ENCODE measurements around the gene ALKBH5. TPM values are rescaled to one million over a fixed set of nuclear protein-coding genes. Genes with fewer than 3 reads are reported as not detected.

The ALKBH5 gene
- total RNA-seq, 3 donors from 2014 or later (not counting 1 experiment from before 2014, with no cell fraction given) = 95.6 to 114 (median 96.7) TPM

DNA sequence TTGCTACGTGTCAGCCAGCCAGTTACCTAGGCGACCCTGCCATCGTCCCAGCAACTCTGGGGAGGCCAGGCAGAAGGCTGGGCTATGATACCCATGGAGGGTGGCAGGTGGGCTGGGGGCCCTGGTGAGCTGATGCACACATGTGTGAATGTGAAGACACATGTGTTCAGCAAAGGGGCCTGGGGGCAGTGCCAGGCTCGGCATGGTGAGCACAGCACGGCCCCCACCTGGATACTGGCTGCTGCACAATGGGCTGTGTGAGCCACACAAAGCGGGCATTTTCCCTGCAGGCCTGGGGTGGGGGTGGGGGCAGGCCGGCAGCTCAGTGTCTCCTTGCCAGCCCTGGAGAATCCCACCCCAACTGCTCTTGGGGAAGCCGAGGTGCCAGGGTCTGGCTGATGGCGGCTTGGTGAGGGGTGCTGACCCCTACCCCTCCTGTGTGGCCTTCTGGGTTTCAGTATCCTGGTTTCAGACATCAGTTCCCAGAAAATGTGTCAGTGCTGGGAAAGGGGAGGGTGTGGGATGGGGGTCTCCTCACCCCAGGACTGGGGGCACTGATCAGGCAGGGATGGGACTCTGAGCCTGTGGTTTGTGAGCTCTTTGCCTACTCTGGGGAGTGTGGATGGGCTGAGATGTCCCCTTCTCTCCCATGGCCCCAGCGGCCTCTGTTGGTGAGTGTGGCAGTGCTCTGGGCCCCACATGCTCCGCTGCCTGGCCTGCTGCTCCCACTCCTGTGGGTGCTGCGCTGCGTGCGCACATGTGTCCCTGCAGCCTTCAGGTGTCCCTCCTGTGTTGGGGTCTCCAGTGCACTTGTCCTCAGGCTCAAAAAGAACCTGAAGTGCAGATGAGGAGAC is 46.9 kb downstream of the ALKBH5 start:
- no peaks in the 10 kb centered on the region for H3K36me3 Mint-ChIP-seq
- Histone ChIP-seq H3K27me3 (ENCODE audit: control insufficient read depth, insufficient read depth, low read length) (no peaks in the 10 kb centered on the region), H3K36me3 (ENCODE audit: control insufficient read depth, insufficient read depth, low read length) (peaks cover 21% of the 10 kb centered on the region), H3K9me3 (ENCODE audit: control insufficient read depth, insufficient read depth, low read length) (no peaks in the 10 kb centered on the region), H3K4me1 (ENCODE audit: control insufficient read depth, insufficient read depth, low read length) (peaks cover 13% of the 10 kb centered on the region), H3K27ac (ENCODE audit: low read length) (no peak overlapping the region), H3K4me3 (ENCODE audit: low read length) (no peak overlapping the region)
- no peaks in the 10 kb centered on the region for H3K9me3 Mint-ChIP-seq
- 91% methylated on average over 14 of the region's 14 CpGs for WGBS (ENCODE audit: insufficient coverage)
- H3K27ac Mint-ChIP-seq = no peak overlapping the region
- intact Hi-C loops (cut with micrococcal nuclease) = no loop called here
- peaks cover 27 to 28% of the 10 kb centered on the region in 2 donors for H3K4me1 Mint-ChIP-seq
- ATAC-seq (no peak), DNase-seq (no peak)
- TF ChIP-seq, protein P1, sequence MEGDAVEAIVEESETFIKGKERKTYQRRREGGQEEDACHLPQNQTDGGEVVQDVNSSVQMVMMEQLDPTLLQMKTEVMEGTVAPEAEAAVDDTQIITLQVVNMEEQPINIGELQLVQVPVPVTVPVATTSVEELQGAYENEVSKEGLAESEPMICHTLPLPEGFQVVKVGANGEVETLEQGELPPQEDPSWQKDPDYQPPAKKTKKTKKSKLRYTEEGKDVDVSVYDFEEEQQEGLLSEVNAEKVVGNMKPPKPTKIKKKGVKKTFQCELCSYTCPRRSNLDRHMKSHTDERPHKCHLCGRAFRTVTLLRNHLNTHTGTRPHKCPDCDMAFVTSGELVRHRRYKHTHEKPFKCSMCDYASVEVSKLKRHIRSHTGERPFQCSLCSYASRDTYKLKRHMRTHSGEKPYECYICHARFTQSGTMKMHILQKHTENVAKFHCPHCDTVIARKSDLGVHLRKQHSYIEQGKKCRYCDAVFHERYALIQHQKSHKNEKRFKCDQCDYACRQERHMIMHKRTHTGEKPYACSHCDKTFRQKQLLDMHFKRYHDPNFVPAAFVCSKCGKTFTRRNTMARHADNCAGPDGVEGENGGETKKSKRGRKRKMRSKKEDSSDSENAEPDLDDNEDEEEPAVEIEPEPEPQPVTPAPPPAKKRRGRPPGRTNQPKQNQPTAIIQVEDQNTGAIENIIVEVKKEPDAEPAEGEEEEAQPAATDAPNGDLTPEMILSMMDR (IDR thresholded peaks at IDR 0.05) = no peak
- no peaks in the 10 kb centered on the region for H3K27me3 Mint-ChIP-seq (ENCODE audit: low read depth in 2 of 2)
- no peak overlapping the region for H3K4me3 Mint-ChIP-seq

DNA sequence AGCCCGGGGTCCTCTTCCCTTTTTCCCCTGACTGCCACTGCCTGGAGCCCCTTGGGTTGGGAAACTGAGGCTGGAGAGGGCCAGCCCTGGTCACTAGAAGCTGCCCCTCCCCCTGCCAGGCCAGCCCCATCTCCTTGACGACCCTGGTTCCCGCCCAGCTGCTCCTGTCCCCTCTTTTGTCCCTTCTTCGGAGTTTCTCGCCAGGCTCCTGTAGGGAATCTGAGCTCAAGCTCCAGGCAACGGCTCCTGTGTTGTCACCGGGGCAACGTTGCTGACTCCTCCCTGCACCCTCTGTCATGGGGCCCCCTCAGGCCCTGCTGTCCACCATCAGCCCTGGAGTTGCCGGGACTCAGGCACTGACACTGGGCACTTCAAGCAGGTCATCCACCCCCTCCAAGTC is 47.5 kb downstream of the ALKBH5 start:
- no peaks in the 10 kb centered on the region for H3K9me3 Mint-ChIP-seq
- DNase-seq = no peak
- no peaks in the 10 kb centered on the region for H3K36me3 Mint-ChIP-seq
- TF ChIP-seq, protein P1 (IDR thresholded peaks at IDR 0.05) = no peak
- Histone ChIP-seq H3K27ac (ENCODE audit: low read length) (no peak overlapping the region), H3K9me3 (ENCODE audit: control insufficient read depth, insufficient read depth, low read length) (no peaks in the 10 kb centered on the region), H3K36me3 (ENCODE audit: control insufficient read depth, insufficient read depth, low read length) (peaks cover 26% of the 10 kb centered on the region), H3K4me3 (ENCODE audit: low read length) (no peak overlapping the region), H3K4me1 (ENCODE audit: control insufficient read depth, insufficient read depth, low read length) (peaks cover 9% of the 10 kb centered on the region), H3K27me3 (ENCODE audit: control insufficient read depth, insufficient read depth, low read length) (no peaks in the 10 kb centered on the region)
- no peak overlapping the region for H3K27ac Mint-ChIP-seq
- no peak for ATAC-seq
- intact Hi-C loops (cut with micrococcal nuclease) = no loop called here
- WGBS (ENCODE audit: insufficient coverage) = 96% methylated on average over 9 of the region's 9 CpGs
- H3K4me1 Mint-ChIP-seq = peaks cover 23 to 24% of the 10 kb centered on the region in 2 donors
- no peak overlapping the region for H3K4me3 Mint-ChIP-seq
- H3K27me3 Mint-ChIP-seq (ENCODE audit: low read depth in 2 of 2) = no peaks in the 10 kb centered on the region

DNA sequence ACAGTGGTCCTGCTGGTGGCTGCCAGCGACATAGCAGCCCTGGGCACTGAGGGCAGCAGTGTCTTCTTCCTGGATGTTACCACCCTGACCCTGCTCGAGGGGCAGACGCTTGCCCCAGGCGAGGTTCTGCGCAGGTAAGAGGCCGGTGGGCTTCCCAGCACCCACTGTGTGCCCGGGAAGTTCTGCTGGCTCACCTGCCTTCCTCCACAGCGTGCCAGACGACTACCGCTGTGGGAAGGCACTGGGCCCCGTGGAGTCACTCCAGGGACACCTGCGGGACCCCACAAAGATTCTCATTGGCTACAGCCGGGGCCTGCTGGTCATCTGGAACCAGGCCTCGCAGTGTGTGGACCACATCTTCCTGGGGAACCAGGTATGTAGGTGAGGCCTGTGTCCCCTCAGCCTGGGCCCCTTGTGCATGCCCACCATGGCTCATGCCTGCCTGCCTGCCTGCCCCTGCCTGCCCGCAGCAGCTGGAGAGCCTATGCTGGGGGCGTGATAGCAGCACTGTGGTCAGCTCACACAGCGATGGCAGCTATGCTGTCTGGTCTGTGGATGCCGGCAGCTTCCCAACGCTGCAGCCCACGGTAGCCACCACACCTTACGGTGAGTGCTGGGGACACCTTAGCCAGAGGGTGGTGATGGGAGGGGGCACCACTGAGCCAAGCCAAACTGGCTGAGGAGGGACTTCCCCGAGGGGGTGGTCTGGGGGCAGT is 50.3 kb downstream of the ALKBH5 start:
- no peaks in the 10 kb centered on the region for H3K9me3 Mint-ChIP-seq
- H3K36me3 Mint-ChIP-seq = no peaks in the 10 kb centered on the region
- no peaks in the 10 kb centered on the region for H3K4me1 ChIP-seq (ENCODE audit: control insufficient read depth, insufficient read depth, low read length)
- no peak overlapping the region for H3K4me3 Mint-ChIP-seq
- intact Hi-C loops (cut with micrococcal nuclease) = no loop called here
- peaks cover 45% of the 10 kb centered on the region for H3K36me3 ChIP-seq (ENCODE audit: control insufficient read depth, insufficient read depth, low read length)
- WGBS (ENCODE audit: insufficient coverage) = 97% methylated on average over 22 of the region's 22 CpGs
- TF ChIP-seq, protein P1 (IDR thresholded peaks at IDR 0.05) = no peak
- no peaks in the 10 kb centered on the region for H3K9me3 ChIP-seq (ENCODE audit: control insufficient read depth, insufficient read depth, low read length)
- no peak overlapping the region for H3K4me3 ChIP-seq (ENCODE audit: low read length)
- H3K4me1 Mint-ChIP-seq = peaks cover 0 to under 1% of the 10 kb centered on the region in 2 donors
- no peak overlapping the region for H3K27ac ChIP-seq (ENCODE audit: low read length)
- no peak overlapping the region for H3K27ac Mint-ChIP-seq
- no peak for ATAC-seq
- no peak for DNase-seq
- H3K27me3 ChIP-seq (ENCODE audit: control insufficient read depth, insufficient read depth, low read length) = no peaks in the 10 kb centered on the region
- H3K27me3 Mint-ChIP-seq (ENCODE audit: low read depth in 2 of 2) = no peaks in the 10 kb centered on the region
